Measurements from ENCODE around the gene CHD9.
"Not testable (repeated sequence)": the region's sequence is repeated elsewhere in the genome, so short reads cannot be mapped to it uniquely, and the experiment has no call there.

Gene CHD9, protein sequence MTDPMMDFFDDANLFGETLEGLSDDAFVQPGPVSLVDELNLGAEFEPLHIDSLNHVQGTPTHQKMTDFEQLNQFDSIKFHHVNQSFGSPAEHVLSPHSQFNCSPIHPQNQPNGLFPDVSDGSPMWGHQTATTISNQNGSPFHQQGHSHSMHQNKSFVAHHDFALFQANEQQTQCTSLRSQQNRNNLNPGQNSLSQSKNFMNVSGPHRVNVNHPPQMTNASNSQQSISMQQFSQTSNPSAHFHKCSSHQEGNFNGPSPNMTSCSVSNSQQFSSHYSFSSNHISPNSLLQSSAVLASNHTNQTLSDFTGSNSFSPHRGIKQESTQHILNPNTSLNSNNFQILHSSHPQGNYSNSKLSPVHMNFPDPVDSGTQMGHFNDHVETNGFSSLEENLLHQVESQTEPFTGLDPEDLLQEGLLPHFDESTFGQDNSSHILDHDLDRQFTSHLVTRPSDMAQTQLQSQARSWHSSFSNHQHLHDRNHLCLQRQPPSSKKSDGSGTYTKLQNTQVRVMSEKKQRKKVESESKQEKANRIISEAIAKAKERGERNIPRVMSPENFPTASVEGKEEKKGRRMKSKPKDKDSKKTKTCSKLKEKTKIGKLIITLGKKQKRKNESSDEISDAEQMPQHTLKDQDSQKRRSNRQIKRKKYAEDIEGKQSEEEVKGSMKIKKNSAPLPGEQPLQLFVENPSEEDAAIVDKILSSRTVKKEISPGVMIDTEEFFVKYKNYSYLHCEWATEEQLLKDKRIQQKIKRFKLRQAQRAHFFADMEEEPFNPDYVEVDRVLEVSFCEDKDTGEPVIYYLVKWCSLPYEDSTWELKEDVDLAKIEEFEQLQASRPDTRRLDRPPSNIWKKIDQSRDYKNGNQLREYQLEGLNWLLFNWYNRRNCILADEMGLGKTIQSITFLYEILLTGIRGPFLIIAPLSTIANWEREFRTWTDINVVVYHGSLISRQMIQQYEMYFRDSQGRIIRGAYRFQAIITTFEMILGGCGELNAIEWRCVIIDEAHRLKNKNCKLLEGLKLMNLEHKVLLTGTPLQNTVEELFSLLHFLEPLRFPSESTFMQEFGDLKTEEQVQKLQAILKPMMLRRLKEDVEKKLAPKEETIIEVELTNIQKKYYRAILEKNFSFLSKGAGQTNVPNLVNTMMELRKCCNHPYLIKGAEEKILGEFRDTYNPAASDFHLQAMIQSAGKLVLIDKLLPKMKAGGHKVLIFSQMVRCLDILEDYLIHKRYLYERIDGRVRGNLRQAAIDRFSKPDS (N-terminal part only)

DNA sequence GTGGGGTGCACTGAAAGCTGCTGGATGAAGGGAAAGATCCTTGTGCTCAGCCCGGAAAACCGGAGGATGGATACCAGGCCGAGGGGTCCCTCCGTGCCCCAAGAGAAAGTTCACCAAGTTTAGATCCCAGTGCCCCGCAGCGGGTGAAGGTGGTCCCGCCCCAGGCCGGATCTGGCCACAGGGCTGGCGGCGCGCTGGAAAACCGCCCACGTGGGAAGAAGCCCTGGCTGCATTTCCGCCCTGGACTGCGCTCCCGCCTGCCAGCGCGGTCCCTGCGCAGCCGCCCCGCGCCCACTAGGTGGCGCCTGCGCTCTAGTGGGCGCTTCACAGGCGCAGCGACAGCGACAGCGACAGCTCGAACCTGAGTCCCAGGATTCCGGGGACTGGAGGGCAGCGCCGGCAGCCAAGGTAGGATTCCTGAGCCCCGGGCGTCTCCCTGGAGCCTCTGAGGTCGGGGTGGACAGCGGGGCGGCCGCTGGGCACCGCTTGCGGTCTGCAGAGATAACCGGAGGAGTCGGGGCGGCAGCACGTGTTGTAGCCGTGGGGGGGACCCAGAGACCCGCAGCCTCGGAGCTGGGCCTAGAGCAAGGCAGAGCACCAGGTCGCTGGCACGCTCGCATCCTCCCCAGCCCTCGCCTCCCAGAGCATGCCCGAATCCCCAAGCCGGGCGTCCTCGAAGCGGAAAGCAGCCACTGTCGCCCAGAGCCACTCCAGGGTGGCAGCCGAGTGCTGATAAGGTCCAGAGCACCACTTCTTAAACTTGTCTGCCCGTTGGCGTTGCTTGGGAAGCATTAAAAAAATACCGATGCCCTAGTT lies at the start of gene CHD9:
CHD9 (plus strand) TSS at position 322 of the 816 bp plus-strand sequence. CDS start 101,099 bp downstream, outside the sequence.
- peak; percentile 87 for DNase-seq

DNA sequence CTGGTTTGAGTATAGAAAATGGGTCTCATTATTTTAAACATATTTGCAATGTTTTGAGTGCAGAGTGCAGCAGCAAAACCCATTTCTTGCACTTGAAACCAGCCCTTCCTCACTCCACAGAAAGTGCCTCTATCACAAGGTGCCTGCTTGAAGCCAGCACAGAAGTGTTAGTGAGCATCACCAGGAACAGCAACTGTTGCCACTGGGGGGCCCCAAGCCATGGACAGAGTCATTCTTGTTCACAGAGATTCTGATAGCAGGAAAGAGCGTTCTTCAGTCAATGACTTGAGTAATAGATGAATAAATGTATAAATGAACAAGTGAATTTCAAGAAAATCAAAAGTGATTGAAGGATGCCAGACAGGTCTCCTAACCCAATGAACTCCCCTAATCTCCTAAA lies 47.7 kb upstream of the CHD9 start:
- DNase-seq = no peak

DNA sequence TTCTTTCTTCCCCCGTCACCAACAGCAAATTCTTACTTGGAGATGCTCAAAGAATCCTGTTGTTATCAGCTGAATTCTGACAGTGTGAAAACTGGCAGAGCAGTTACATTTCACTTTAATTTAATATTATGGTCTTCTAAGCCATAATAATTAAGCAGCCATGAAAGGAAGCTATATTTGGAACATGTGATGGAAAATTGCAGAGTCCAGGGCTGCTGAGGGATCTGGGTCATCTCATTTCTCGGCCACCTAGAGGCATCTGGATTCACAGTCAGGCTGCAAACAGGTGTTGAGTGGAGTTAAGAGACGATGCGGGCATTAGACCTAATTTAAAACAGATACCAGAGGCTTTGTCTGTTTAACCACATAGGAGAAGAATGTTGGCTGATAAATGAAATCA lies 40.5 kb upstream of the CHD9 start:
- no peak for DNase-seq

DNA sequence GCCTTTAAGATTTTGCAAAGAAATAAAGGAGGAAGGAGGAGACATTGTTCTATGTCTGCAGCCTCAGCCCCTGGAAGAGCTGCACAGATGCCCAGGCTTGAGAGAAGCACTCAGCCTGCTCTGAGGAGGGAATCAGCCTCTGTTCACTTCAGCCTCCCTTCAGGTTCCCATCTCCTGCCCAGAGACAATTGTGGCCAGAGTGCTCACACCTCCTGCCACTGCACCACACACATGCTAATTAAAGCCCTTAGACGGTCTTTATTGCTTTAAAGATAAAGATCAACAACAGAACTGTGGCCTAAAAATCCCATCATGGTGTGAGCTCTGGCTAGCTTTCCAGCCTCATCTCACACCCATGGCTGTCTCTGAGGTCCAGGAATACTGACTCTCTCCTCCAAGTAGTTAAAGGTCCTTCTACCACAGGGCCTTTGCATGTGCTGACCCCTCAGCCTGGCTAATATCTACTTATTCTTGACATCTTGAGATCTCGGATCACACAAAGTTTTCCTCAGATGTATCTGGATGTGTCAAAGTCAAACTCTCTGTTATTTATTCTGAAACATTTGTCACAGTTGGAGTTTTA lies 35.9 kb upstream of the CHD9 start:
- no peak for DNase-seq

DNA sequence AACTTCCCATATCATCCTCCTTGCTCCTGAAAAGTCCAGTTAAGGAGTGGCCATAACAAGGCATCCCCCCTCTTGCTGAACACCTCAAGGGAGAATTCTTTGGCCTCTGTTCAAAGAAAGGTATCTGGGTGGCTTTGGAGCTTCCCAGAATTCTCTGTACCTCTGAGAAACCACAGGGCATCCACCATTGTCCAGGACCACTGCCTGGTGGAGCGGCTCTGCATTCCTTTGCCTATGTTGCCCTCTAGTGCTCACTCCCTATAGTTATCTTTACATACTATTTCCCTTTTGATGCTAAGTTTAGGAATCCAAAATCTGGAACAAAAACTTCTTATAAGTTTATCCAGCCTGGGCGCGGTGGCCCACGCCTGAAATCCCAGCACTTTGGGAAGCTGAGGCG lies 32.4 kb upstream of the CHD9 start:
- peak; percentile 43 for DNase-seq

DNA sequence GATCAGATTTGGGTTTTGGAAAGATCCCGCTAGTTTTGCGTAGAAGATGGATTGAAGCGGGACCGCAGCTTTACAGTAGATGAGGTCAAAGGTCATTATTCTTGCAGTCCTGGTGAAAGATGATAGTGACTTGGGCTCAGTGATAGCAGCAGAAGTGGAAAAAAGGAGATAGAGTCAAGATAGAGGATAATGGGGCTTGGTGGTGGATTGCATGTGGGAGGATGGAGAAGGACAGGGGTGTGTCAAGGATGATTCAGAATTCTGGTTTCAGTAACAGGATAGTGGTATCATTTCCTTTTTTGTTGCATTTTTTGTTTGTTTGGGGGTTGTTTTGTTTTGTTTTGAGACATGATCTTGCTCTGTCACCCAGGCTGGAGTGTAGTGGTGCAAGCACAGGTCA lies 30.7 kb upstream of the CHD9 start:
- DNase-seq = no peak

DNA sequence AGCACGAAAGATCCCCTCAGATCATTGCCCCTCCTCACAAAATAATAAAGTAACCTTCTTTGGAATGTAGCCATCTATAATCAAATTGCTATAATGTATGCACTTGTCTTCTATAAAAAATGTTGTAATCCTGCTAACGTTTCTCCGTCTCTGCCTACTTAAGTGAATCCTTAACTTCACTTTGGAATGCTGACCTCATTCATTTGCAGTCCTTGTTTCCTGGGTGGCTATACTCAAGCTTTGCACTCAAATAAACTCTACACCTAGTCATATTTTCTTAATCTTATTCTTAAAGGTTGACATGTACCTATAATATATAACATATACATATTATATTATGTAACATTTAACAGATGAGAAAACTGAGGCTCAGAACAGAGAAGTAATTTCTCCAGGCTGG lies 24.8 kb upstream of the CHD9 start:
- DNase-seq = no peak

DNA sequence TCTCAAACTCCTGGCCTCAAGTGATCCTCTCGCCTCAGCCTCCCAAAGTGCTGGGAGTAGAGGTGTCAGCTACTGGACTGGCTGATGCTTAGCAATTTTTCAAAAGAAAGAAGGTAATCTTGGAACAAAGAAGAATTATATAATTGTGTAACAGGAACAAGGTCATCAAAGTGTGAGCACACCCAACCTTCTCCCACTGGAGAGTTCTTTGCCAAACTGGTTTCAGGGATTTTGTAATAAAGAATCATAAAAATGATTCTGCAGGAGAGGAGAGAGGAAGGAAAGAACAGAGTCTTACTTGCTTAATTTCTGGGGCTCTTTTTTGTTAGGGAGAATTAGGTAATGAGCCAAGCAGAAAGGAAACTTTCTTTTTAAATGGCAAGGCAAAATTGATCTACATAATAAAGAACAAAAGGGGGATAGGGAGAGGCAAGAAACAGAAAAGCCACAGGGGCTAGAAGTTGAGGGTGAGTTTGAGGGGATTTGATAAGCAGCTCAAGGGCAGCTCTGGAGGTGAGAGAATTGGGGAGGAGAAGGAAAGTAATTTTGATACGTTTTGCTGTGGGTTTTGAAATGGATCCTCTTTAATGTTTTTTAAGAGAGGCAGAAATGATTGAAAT lies 23.4 kb upstream of the CHD9 start:
- DNase-seq = no peak

DNA sequence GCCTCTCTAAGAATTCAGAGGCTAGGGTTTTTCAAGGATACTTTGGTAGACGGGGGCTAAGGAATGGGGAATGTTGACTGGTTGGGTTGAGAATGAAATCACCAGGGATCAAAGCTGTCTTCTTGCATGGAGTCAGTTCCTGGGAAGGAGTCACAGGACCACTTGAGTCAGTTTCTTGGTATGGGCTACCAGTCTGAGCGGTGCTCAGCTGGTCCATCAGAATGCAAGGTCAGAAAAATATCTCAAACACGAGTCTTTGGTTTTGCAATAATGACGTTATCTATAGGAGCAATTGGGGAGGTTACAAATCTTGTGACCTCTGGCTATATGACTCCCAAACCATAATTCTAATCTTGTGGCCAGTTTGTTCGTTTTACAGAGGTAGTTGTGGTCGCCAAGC lies 20.5 kb upstream of the CHD9 start:
- no peak for DNase-seq

DNA sequence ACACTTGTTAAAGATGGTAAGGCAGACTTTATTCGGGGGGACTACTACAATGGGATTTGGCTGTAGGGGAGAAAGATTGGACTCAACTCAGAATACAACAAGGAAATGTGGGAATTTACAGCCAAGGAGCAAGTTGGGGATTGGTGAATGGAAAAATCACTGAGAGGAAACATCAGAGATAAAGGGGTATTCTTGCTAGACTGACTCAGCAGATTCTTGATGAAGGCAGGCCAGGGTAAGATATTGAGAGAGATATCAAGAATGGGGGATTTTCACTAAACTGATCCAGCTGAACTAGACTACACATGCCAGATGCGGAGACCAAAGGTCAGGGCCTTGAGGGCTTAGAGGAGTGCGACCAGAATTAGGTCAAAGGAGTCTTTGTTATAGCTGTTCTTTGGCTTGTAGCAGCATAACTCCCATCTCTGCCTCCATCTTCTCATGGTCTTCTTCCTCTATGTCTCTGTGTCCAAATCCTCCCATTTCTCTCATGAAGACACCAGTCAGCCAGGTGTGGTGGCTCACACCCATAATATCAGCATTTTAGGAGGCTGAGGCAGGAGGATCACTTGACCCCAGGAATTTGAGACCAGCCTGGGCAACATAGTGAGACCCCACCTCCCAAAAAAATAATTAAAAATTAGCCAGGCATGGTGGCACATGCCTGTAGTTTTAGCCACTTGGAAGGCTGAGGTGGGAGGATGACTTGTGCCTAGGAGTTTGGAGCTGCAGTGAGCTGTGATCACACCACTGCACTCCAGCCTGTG lies 19.4 kb upstream of the CHD9 start:
- DNase-seq = no peak

DNA sequence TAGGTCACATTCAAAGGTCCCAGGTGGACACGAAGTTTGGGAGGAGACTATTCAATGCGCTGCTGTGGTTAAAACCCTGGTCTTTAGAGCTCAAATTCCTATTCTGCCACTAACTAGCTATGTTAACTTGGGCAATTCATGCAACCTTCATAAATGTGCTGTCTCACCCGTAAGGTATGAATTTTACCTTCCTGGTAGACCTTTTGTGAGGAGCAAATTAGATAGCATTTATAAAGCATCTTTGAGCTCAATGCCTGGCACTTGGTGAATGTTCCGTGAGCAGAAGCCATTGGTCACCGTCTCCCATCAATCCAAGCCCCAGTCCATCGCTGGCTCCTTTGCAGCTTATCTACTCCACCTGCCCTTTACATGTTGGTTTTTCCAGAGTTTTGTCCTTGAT lies 18.7 kb upstream of the CHD9 start:
- DNase-seq = no peak

DNA sequence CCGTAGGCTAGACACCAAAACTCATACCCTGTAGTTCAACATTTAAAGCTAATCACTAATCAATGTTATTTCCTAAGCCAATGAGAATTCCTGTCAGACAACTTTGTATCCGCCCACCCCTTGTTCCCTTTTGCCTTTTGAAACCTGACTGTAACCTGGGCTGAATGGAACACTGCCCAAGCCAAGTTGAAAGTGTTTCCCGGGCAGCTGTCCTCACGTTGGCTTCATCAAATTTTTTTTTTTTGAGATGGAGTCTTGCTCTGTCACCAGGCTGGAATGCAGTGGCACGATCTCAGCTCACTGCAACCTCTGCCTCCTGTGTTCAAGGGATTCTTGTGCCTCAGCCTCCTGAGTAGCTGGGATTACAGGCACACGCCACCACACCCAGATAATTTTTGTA lies 18.1 kb upstream of the CHD9 start:
- DNase-seq = not testable (repeated sequence)

DNA sequence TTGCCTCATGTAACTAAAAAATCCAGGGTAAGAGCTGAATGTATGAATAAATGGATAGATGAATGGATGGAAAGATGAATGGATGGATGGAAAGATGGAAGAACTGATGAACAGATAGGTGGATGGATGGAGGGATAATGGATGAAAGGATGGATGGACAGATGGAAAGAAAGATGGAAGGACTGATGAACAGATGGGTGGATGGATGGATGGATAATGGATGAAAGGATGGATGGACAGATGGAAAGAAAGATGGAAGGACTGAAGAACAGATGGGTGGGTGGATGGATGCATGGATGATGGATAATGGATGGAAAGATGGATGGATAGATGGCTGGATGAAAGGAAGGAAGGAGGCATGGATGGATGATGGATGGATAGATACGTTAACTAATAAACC lies 14.0 kb upstream of the CHD9 start:
- no peak for DNase-seq

DNA sequence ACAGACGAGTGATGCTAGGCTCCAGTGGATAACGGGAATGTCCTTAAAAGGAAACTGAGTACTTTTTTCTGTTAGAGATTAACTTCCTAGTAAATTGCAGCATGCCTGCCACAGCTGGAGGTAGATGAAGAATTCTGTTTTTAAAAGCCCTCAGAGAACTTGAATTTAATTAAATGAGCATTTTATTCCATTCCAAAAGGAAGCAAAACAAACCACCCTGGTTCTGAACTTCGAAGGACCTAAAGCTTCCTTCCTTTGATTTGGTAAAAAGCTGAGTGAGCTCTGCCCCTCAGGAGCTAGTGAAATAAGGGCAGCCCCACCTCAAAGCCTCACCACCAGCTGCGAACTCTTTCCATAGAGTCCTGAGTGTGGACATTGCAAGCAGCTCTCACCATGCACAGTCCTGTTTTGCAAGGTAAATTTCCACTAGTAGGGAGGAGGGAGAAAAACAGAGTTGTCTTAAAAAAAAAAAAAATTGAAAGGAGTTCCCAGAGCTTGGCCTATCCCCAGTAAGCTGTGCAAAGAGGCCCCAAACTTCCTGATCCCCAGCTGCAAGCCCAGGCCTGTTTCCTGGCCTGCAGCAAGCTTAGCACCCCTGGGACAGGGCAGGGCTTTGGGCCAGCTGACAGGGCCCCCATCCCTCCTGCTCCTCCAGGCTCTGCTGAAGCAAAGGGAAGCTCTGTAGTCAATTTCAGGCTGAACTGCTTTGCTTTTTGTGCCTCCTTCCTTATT lies 13.3 kb upstream of the CHD9 start:
- no peak for DNase-seq

DNA sequence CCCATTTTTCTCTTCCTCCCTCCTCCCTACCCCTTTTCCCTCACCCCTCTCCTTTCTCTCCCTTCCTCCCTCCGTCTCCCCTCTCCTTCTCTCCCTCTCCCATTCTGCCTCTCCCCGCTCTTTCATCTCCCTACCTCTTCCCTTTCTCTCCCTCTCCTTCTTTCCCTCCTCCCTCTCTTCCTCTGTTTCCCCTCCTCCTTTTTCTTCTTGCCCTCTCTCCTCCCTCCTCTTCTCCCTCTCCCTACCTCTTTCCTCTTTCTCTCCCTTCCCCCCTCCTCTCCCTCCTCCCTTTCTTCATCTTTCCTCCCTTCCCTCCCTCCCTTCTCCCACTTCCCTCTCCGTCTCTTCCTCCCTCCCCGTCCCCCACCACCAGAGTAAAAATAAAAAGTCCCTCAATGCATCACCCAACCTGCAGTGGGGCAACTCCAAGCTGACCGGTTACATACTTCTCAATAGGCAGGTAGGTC lies 12.5 kb upstream of the CHD9 start:
- no peak for DNase-seq

DNA sequence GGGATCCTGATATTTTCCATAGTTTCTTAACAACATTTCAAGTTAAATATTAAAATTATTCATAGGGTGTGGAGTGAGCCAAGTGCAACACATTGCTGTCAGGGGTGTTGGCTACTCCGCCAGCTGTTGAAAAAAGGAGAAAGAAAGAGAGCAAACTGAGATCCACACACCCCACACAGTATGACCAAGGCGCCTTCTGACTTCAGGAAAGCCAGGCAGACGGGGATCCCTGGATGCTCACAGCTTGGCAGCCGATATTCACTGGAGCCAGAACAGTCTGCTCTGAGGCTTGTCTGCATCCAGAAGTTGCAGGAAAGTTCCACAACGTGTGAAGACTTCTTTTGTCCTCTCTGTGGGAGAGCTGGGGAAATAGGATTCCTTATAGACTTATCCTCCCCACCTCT lies 11.4 kb upstream of the CHD9 start:
- DNase-seq = no peak

DNA sequence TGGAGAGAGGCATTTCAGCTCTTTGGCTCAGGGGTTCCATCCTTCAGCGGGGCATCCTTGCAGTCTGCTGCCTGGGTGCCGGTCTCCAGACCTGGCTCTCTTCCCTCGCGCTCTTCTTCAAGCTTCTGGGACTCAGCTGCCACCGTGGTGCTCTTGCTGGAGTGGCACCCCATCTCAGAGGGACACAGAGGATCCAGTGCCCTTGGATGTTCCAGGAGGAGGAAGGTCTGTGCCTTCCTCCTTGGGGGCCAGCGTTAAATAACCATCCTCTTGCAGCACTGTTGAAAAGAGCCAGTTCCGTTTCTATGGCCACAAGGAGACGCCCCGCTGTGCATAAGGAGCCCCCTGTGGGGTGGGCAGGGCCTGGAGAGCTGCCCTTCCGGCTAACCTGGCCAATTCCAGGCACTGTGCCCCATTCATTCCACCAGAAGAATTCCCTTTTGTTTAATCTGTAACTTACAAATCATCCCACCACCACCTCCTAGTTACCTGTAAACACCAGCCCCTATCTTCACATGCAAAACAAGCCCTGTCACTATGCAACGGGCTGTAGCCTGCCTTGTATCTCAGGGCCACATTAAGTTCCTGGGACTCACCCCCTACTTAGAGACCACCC lies 10.7 kb upstream of the CHD9 start:
- no peak for DNase-seq

DNA sequence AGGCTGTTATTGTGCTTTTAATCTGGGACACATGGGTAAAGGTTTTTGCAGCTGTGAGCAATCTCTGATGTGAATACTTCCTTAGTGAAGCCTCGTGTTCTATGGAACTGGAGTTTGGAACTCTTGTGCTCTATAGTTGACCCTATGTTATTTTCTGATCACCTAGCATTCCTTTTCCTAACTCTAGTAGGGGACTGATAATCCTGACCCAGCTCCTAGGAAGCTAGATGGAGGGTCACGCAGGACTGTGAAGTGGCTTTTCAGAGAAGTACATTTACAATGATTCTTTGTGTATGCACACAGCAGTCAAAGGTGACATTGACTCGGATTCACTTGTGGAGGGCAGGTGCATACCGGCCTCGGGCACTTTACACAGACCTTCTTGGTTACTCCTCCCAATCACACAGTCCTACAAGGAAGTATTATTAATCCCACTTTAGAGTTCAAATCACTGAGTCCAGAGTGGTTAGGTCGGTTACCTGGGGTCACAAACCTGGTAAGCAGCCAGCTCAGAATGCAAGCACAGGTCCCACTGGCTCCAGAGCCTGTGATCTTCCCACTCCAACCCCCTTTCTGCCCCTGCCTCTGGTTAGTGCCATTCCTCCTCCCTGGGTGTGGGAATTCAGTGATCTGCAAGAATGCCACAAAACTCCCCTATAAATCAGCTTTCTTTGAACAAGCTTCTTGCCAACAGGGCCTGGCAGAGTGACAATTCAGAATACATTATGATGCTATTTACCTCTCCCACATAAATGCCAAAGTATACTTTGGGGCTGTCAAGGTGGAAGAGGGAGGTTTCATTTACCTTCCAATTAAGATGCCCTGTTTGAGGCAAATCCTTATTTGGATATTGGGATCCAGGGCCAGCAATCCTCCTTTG lies 9.2 kb upstream of the CHD9 start:
- DNase-seq = no peak

All from NCI-H774 (cell line).